GM21360 (cell line): ENCODE data around the gene SLC6A4.

Experiments
- ATAC-seq: cut with Tn5 transposase; IDR thresholded peaks from one replicate; pipeline ENCODE4 v1.9.1; 2021; ENCODE audit warnings: mild to moderate bottlenecking, moderate library complexity; ENCODE audit not compliant: unreplicated experiment

The SLC6A4 gene

GRCh38 chr17:30235386-30236296 is at the start of gene SLC6A4:
Gene SLC6A4 (minus strand): TSS chr17:30235697. CDS start chr17:30221958, 13,739 bp downstream.
- no peak for ATAC-seq

- ATAC-seq: no peak
Measured at GRCh38 chr17:30279156-30279555, 43.7 kb upstream of the SLC6A4 start.

GRCh38 chr17:30278032-30278431 is 42.5 kb upstream of the SLC6A4 start:
- ATAC-seq: no peak

GRCh38 chr17:30275911-30276310 is 40.4 kb upstream of the SLC6A4 start:
- no peak for ATAC-seq

- ATAC-seq: no peak
Measured at GRCh38 chr17:30274887-30275286, 39.4 kb upstream of the SLC6A4 start.

- ATAC-seq: no peak
Measured at GRCh38 chr17:30273373-30273772, 37.9 kb upstream of the SLC6A4 start.

GRCh38 chr17:30271102-30271501 is 35.6 kb upstream of the SLC6A4 start:
- ATAC-seq: no peak

GRCh38 chr17:30267625-30268024 is 32.1 kb upstream of the SLC6A4 start:
- no peak for ATAC-seq

GRCh38 chr17:30263552-30264333 is 28.2 kb upstream of the SLC6A4 start:
- no peak for ATAC-seq

- no peak for ATAC-seq
Measured at GRCh38 chr17:30256756-30257506, 21.4 kb upstream of the SLC6A4 start.

- ATAC-seq: no peak
Measured at GRCh38 chr17:30254150-30254549, 18.7 kb upstream of the SLC6A4 start.

- no peak for ATAC-seq
Measured at GRCh38 chr17:30253312-30253711, 17.8 kb upstream of the SLC6A4 start.

GRCh38 chr17:30251931-30252330 is 16.4 kb upstream of the SLC6A4 start:
- ATAC-seq: no peak

- ATAC-seq: no peak
Measured at GRCh38 chr17:30249460-30249859, 14.0 kb upstream of the SLC6A4 start.

- no peak for ATAC-seq
Measured at GRCh38 chr17:30248786-30249185, 13.3 kb upstream of the SLC6A4 start.

- ATAC-seq: no peak
Measured at GRCh38 chr17:30246460-30246859, 11.0 kb upstream of the SLC6A4 start.

- no peak for ATAC-seq
Measured at GRCh38 chr17:30244853-30245385, 9.4 kb upstream of the SLC6A4 start.

GRCh38 chr17:30243568-30243967 is 8.1 kb upstream of the SLC6A4 start:
- ATAC-seq: no peak

- ATAC-seq: no peak
Measured at GRCh38 chr17:30243002-30243401, 7.5 kb upstream of the SLC6A4 start.

GRCh38 chr17:30241051-30241450 is 5.6 kb upstream of the SLC6A4 start:
- no peak for ATAC-seq

- no peak for ATAC-seq
Measured at GRCh38 chr17:30240177-30240576, 4.7 kb upstream of the SLC6A4 start.
